NCI-H2196 (cell line): ENCODE measurements around the gene GSTM3.
"Not testable (repeated sequence)": the region's sequence is repeated elsewhere in the genome, so short reads cannot be mapped to it uniquely, and the experiment has no call there.

Experiments used
- DNase-seq: peaks from one replicate; lab custom pipeline; 2025; ENCODE audit not compliant: unreplicated experiment; lab: John Stamatoyannopoulos, UW

The GSTM3 gene

GRCh38 chr1:109704173-109704572 lies 36.7 kb downstream of the GSTM3 start:
- DNase-seq, result no peak

GRCh38 chr1:109702940-109703339 lies 37.9 kb downstream of the GSTM3 start:
- not testable (repeated sequence) for DNase-seq

GRCh38 chr1:109697861-109698260 lies 43.0 kb downstream of the GSTM3 start:
- DNase-seq, result not testable (repeated sequence)

DNA sequence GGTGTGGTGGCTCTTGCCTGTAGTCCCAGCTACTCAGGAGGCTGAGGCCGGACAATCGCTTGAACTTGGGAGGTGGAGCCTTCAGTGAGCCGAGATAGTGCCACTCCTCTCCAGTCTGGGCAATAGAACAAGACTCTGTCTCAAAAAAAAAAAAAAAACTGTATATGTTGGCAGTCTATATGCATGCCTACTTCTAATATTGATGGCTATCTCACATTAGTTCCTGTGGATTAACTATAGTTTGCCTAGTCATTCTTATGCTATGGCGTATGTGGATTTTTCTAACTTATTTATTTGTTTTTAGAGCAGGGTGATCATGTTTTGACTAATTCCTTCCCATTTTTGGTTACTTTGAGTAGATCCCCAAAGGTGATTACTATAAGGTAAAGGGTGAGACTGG lies 43.8 kb downstream of the GSTM3 start:
- no peak for DNase-seq

DNA sequence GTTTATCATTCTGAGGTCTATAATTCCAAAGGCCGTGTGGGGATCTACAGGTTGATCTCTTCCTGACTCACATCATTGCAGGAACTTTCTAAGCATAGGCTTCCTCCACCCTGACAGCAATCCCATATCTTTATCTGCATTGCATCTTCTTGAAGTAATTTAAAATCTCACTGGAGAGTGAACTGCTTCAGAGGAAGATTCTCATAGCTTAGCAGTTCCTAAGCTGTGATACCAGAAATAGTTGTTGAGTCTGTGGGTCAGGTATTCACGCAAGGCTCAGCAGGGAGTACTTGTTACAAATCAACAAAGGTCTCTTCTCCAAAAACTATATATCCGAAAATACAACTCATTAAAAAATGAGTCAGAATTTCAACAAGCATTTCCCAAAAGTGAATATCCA lies 45.7 kb downstream of the GSTM3 start:
- DNase-seq, result not testable (repeated sequence)

- not testable (repeated sequence) for DNase-seq
These were observed 46.4 kb downstream of the GSTM3 start for GRCh38 chr1:109694400-109694799.

DNA sequence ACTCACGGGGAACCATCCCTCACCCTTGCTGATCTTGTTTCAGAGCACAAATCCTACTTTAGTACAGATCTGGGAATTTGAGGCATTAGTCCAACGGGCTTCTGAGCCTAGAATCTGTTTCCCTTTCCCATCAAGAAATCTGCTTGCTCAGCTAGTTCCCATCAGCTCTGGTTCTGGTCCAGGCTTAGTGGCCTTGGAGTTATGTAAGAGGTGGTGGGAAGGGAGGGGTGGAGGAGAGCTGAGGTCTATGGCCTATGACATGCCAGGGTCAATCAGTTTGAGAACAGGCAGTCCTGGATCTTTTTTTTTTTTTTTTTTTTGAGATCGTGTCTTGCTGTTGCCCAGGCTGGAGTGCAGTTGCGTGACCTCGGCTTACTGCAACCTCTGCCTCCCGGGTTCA lies 49.1 kb downstream of the GSTM3 start:
- DNase-seq, result no peak

DNA sequence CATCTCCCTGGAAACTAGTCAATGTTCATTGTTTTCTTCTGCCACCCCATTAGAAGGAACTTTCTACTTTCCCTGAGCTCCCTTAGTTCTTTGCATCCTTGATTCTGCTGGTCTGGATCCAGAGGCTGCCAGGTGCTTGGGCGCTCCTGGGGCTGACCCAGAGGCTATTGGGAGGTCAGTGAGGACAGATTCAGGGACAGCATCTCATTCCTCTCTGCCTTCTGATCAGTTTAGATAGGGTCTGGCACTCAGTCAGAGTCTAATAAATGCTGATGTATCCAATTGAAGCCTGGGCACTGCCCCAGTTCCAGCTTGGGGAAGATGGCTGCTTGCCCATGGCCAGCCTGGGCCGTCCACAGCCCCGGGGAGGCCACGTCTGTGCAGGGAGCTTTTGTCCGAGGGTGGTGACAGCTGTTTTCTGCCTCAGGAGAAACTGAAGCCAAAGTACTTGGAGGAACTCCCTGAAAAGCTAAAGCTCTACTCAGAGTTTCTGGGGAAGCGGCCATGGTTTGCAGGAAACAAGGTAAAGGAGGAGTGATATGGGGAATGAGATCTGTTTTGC lies 50.9 kb downstream of the GSTM3 start:
- no peak for DNase-seq

GRCh38 chr1:109687641-109688499 lies 53.0 kb downstream of the GSTM3 start, which contains the start of gene GSTM1:
Gene GSTM1, plus strand, starts transcription at chr1:109687817. Its CDS starts 57 bp downstream, at chr1:109687874.
- DNase-seq, result no peak

GRCh38 chr1:109687109-109687508 lies 53.7 kb downstream of the GSTM3 start:
- DNase-seq, result not testable (repeated sequence)

DNA sequence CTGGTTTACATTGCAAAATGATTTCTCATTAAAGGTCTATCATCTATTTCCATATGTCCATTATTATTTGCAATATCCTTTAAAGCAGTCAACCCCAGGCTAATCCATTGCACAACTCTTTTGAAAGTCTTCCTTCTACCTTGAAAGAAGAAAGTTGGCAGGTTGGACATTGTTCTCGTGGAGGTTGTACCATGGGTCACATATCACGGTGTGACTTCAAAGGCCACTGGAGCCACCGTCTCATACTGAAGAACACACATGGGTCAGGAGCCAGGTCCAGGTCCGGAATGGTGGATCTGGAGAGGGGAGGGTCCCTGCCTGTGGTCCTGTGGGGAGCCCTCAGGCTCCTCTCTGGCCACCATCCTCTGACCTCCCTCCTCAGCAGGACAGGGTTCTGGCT lies 54.9 kb downstream of the GSTM3 start:
- DNase-seq, result not testable (repeated sequence)

DNA sequence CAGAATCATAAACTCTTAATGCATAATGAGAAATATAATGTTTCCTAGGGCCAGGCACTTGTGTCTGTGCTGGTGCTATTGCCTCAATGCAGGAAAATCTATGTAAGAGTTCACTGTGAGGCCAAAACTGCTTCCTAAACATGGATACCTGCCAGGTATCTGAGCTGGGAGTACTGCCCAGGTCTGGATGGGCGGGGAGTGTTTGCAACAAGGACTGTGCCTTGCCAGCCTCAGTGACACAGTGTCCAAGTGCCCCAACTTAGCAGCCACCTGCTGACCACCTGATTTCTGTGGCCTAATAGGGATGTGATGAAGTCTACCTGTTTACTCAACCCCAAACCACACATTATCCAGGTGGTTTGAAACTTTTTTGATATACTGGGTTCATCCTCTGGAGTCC lies 55.4 kb downstream of the GSTM3 start:
- DNase-seq, result not testable (repeated sequence)

DNA sequence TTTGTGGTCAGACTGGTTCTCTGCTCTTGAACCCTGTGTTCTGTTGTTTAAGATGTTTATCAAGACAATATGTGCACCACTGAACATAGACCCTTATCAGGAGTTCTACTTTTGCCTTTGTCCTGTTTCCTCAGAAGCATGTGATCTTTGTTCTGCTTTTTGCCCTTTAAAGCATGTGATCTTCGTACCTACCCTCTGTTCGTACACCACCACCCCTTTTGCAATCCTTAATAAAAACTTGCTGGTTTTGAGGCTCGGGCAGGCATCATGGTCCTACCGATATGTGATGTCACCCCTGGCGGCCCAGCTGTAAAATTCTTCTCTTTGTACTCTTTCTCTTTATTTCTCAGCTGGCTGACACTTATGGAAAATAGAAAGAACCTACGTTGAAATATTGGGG lies 56.1 kb downstream of the GSTM3 start:
- not testable (repeated sequence) for DNase-seq
